Femur (tissue), 1 donor: Measurements from ENCODE around the gene PRR36.
"Not testable (repeated sequence)": the region's sequence is repeated elsewhere in the genome, so short reads cannot be mapped to it uniquely, and the experiment has no call there.

Experiments used
- DNase-seq: peaks from one replicate; pipeline ENCODE4 v3.0.0-alpha.2; 2017

Gene PRR36

DNA sequence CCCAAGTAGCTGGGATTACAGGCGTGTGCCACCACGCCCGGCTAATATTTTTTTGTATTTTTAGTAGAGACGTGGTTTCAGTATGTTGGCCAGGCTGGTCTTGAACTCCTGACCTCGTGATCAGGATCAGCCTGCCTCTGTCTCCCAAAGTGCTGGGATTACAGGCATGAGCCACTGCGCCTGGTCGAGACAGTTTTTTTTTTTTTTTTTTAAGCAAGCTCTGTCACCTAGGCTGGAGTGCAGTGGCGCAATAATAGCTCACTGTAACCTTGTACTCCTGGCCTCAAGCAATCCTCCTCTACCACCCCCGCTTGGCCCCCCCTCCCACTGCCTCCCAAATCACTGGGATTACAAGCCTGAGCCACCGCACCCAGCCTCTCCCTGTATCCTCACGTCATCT, 23.1 kb upstream of the PRR36 start:
- no peak for DNase-seq

DNA sequence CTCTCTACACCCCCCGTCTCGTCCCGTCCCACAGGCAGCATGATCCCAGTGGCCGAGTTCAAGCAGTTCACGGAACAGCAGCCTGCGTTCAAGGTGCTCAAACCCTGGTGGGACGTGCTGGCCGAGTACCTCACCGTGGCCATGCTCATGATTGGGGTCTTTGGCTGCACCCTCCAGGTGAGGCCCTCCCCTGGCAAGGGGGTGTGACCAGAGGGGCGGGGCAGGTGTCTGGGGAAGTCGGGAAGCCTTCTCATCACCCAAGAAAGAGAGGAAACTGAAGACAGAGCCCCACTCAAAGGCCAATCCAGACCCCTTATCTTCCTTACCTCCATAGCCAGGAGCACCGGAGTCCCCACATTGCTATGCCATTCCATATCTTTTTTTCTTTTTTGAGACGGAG, 21.4 kb upstream of the PRR36 start:
- no peak for DNase-seq

DNA sequence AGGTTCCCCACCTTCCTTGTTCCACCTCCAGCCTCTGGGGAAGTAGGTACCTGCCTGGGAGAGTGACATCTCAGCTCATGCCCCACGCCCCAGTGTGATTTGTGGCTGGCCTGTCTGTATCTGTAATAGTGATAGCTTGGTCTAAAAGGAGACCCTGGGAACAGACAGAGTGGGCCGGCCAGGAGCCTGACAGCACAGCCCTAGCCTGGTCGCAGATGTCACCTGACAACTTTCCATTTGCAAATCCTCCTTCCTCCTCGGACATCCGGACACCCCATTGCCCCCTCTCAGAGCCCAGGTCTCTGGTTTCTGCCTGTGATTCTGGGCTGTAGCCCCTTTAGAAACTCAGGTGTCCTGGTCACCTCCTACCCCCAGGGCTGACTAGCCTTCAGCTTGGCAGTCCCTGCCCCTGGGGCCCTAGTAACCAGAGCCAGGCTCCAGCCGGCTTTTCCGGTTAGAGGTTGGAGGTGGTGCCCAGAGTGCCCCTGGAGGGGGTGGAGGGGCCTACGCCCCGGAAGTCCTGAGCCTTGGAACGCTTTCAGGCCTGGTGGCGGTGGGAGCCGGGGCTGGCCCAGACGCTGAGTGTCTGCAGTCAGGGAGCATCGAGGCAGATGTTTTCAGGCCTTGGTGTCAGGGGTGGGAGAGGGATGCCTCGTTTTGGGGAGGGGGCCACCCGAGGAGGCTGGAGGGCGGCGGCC, 20.6 kb upstream of the PRR36 start:
- no peak for DNase-seq

DNA sequence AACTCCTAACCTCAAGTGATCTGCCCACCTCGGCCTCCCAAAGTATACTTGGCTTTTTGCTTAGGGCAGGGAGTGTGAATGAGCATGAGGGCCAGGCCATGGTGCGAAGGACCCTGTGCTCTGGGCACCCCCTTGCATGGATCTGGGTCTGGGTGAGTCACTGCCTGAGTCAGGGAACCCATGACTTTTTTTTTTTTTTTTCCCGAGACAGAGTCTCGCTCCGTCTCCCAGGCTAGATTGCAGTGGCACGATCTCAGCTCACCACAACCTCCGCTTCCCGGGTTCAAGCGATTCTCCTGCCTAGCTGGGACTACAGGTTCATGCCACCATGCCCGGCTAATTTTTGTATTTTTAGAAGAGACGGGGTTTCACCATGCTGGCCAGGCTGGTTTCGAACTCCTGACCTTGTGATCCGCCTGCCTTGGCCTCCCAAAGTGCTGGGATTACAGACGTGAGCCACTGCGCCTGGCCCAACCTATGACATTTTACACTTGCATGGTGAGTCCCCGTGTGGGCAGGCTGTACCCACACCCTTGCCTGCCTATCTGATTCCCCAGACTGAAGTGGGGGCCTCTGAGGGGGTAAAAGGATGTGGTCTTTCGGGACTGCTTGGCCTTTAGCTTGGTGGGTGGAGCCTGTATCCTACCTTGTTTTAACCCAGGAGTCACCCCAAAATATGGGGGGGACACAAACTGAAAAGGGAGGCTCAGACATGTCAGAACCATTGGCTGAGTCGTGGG, 19.3 kb upstream of the PRR36 start:
- not testable (repeated sequence) for DNase-seq

DNA sequence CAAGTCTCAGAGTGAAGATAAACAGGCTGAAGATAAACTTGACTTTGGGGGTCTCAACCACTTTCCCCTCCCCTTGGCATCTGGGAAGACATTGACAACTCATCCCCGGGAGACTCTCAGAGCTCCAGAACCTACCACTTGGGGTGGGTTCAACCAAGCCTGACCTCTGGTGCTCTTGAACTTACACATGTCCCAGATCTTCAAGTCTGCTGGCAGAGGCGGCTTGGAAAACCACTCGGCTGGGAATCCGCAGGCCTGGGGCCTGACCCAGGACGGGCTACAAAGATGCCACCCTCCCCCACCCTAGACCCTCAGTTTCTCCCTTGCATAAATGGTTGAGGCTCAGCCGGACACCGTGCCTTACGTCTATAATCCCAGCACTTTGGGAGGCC, 14.6 kb upstream of the PRR36 start:
- DNase-seq: no peak

DNA sequence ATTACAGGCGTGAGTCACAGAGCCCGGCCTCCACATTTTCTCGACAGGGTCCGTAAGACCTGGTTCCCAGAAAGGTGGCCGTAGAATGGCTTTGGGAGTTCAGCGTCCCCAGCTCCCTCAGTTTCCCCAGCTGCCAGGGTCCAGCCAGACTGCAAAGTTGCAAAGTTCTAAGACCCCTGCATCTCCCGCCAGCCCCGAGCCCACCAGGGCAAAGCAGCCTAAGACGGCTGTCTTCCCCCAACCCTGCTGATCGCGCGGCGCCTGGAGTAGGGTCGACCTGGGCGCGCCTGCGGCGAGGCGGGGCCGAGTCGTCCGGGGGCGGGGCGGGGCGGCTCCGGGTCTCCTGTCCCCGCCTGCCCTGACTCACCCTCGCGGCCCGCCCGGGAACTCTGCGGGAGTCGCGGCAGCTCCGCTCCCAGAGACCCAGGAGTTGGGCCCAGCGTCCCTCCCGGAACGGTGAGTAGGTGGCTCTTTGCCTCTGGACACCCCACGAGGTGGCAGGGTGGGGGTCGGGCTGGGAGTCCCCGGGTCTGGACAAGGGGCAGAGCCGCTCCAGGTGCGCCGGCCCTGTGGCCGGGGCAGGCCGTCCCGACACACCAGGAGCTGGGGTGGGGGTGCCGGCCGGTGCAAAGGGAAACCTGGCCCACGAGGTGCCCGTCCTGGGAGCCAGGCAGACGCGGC, 14.1 kb upstream of the PRR36 start, which contains the start of gene LRRC8E:
Gene LRRC8E (plus strand): TSS at position 366 of the 681 bp plus-strand sequence. CDS start 7,094 bp downstream, outside the sequence.
- DNase-seq: peak; percentile 40

DNA sequence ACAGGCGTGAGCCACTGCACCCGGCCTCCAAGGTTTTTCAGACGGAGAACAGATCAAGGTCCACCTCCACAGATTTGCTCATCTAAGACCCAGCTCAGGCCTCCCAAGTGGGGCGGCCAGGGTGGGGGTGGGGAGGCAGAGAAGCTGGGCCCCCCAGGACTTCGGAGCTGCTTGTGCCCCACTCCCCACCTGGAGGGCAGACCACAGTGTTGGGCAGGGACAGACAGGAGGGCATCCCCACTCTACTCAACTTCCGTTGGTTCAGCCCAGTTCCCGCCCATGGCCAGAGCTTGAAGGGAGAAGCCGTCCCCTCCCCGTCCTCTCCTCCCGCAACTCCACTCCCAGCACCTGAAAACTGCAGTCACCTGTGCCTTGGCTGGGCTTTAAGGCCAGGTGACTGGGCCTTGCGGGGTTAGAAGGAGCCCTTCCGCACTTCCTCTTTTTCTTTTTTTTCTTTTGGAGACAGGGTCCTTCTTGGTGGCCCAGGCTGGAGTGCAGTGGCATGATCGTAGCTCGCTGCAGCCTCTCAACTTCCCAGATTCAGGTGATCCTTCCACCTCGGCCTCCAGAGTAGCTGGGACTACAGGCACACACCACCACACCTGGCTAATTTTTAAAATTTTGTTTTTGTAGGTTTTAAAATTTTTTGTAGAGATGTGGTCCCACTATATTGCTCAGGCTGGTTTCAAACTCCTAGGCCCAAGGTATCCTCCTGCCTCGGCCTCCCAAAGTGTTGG, 13.4 kb upstream of the PRR36 start:
- no peak for DNase-seq

DNA sequence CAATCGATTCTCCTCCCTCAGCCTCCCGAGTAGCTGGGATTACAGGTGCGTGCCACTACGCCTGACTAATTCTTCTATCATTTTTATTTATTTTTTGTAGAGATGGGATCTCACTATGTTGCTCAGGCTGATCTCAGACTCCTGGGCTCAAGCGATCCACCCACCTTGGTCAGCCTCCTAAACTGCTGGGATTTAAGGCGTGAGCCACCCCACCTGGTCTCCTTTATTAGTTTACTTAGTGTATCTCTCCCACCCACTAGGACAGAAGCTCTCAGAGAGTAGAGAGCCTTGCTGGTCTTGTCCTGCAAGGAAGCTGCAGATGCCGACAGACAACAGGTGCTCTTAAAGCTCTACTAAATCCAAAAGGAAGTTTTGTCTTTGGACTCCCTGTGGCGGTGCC, 11.6 kb upstream of the PRR36 start:
- no peak for DNase-seq

DNA sequence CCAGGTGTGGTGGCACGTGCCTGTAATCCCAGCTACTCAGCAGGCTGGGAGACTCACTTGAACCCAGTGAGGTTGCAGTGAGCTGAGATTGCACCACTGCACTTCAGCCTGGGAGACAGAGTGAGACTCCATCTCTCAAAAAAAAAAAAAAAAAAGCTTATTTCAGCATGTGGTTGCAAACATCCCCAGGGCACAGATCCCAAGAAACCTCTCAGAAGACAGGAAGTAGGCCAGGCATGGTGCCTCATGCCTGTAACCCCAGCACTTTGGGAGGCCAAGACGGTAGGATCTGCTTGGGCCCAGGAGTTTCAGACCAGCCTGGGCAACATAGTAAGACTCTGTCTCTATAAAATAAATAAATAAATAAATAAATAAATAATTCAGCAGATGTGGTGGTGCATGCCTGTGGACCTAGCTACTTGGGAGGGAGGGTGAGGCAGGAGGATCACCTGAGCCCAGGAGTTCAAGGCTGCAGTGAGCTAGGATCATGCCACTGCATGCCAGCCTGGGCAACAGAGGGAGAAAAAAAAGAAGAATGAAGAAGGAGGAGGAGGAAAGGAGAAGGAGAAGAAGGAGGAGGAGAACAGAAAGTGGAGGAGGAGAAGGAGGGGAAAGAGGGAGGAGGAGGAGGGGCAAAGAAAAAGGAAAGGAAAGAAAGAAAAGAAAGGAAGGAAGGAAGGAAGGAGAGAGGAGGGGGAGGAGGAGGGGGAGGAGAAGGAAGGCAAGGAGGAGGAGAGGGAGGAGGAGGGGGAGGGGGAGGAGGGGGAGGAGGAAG, 9.8 kb upstream of the PRR36 start:
- DNase-seq: no peak

DNA sequence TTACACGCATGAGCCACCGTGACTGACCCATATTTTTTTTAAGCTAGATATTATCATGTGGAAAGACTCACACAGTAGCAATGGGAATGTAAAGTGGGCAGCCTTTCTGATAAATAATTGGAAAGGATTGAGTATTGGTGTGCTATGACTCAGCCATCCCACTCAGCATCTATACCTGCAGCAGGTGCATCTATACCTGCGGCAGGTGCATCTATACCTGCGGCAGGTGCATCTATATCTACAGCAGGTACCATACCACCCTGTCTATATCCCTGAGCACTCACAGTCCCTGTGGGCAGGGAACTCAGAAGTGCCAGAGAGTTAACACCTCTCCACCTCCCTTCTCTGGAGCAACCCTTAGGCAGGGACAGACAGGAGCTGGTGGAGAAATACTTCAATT, 8.9 kb upstream of the PRR36 start:
- no peak for DNase-seq

DNA sequence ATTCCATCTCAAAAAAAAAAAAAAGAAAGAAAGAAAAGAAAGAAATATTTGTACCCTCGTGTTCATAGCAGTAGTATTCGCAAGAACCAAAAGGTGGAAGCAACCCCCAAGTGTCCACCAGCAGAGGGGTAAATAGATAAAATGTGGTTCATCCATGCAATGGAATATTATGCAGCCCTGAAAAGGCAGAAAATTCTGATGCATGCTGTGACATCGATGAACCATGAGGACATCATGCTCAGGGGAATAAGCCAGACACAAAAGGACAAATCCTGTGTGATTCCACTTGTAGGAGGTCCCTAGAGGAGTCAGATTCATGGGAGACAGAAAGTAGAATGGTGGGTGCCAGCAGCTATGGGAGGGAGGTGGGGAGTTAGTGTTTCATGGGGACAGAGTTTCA, 7.7 kb upstream of the PRR36 start:
- DNase-seq: no peak

DNA sequence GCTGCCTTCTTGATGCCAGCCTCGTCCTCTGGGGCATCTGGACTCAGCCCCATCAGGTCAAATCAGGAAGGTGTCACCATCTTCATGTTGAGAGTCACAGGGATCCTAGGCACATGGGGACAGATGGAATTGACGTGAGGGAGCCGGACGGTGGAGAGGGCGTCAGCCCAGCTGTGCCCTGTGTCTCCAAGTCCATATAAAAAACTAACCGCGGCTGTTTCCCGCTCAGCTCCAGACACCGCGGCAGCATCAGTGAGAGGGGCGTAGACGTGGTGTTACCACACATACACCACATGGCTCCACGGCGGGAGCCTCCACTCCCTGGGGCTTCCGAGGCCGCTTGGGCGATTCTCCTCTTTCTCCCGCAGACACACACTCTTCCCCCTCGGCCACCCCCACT, 5.6 kb upstream of the PRR36 start:
- no peak for DNase-seq

DNA sequence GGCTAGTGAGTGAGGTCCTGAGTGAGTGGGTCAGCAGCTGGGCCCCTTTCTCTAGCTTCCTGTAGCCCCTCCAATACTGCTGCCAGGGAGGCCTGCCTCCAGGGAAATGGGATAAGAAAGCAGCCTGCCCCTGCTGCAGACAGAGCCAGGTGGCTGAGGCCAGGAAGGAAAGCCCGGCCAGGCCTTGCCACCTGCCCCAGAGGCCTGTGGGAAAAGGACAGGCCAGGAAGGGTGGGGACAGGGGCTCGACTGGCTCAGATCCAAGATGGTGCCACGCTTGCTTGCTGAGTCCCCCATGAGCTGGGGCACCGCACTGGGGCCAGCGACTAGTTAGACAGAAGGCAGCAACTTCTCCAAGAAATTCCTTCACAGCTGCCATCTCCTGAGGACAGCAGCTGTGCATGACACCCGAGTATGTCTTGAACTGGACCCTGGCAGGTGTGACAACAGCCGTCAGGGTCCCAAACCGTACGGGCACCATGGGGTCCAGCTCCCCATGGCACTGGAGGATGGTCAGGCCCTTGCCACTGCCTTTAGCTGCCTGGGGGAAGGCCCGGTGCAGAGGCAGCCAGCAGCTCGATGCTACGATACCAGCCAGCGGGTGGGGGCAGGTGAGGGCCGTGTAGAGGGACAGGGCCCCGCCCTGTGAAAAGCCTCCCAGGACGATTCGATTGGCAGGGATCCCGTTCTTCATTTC, 5.1 kb upstream of the PRR36 start:
- DNase-seq: peak; percentile 43

DNA sequence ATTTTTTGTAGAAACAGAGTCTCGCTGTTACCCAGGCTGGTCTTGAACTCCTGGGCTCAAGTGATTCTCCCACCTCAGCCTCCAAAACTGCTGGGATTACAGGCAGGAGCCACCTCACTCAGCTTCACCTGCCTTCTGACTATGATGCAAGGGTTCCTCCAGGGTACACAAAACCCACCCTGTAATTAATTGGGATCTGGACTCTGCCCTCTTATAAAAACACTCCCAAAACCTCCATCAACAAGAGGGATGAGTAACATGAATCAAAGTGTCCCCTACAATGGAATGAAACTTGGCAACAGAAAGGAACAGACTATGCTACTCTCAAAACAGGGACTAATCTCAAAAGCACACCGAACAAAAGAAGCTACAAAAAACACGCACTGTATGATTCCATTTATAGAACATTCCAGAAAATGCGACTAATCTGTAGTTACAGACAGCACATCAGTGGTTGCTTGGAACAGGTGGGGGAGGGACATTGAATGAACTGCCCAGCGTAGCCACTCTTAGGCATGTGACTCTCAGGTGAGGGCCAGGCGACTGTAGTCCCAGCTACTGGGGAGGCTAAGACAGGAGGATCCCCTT, 3.2 kb upstream of the PRR36 start:
- DNase-seq: no peak

DNA sequence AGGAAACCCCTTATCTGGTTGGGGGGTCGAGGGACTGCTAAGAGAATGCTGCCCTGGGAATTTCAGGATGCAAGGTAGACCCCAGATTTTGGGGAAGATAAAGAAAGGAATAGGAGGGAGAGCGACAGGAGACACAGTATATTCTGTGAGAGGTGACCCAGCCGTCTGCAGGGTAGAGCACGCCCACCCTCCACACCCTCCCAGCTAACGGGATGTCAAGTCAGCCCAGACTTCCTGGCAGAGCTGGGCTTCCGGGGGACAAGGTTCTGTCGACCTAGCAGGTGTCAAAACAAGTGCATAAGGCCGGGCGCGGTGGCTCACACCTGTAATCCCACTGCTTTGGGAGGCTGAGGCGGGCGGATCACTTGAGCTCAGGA, 695 bp upstream of the PRR36 start:
- DNase-seq: peak; percentile 17

DNA sequence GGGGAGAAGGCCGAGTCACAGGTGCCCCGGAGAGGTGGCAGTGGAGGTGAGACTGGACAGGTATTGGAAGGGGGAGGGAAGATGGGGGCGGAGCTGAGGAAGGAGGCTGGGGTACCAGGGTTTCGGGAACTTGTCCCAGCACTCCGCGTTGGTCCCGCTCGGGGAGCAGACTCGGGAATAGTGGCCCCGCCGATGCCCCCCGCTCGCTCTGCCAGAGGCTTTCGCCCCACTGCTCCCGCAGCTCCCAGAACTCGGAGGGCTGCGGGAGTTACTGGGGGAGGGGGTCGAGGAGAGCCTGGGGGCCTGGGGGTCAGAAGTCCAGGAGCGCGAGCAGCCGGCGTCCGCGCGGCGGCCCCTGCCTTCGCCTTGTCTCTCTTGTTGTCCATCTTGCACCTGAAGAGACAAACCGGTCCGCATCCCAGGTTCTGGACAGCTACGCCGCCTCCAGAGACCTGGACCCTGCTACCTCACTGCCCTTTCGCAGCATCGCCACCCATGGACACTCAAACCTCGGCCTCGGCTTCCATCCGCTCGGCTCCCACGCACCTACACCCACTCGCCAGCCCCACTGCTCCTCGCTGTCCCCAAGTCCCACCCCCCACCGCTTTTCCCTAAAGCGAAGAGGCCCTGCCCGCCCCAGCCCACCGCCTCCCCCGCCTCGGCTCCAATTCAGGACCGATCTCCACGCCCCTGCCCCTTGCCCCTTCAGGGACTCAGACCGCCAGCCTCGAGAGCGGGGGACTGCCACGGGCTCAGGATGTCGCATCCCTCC, 700 bp downstream of the PRR36 start:
- peak; percentile 32 for DNase-seq

DNA sequence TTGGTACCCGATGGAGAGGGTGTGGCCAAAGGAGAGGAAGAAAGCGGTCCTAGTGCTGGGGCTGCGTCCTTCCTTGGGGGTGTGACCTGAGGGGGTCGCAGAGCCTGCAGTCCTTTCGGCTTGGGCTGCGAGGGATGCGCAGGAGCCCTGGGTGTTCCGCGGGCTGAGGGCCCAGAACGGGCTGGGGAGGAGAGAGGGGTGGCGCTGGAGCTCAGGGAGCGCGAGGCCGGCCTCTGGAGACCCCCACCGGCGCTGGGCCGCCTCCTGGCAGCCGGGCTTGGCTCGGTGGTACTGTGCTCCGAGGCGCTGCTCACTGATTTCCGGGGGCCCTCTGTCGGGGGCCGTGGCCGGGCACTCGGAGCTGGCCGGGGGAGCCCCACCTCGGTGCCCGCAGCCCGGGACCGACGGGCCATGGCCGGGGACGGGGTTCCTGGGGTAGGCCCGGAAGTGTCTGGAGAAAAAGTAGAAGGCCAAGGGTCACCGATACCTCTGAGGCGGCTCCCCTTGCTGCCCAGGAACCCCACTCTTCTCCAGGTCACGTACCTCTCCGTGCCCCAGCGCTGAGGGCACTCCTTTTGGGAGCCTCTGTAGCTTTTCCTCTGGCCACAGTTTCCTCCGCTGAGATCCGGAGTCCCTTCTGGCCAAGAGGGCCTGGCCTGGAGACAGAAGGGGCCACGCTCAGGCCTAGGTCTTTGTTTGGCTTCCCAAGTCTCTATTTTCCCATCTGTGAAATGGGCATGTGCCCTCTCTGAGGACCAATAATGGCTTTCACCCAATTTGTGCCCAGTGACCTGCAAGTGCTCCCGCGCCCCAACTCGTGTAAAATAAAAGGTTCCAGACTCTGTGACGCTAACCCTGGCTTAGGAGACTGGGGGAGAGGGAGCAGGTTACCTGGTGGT, 1.6 kb downstream of the PRR36 start:
- no peak for DNase-seq

DNA sequence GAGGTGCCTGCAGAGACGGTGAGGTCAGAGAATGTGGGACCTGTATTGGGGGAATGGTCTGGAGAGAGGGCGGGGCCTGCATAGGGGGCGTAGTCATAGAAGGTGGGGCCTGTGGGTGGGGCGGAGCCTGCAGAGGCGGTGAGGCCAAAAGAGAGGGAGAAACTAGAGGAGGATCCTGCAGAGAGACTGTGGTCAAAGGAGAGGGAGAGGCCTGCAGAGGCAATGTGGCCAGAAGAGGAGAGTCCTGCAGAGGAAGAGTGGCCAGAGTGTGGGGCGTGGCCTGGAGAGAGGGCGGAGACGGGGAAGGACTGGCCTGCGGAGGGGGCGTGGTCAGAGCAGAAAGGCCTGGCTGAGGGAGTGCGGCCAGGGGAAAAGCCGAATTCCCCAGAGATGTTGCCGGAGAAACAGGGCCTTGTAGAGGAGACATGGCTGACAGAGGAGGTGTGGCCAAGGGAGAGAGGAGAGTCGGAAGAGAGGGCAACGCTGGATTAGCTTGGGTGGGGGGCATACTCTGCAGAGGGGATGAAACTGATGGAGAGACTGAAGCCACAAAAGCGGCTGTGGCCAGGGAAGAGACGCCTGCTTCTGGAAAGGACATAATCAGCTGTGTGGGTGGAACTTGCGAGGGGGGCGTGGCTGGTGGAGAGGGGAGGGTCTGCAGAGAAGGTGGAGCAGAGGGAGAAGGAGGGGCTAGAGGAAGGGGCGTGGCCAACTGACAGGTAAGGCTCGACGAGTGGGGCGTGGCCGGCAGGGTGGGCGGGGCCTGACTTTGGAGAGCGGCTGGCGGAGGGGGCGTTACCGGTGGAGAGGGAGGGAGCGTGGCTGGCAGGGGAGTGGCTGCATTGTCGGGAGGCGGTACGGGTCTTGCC, 2.5 kb downstream of the PRR36 start:
- DNase-seq: peak; percentile 94
